Measurements from ENCODE around the gene PDE4D.

- TF ChIP-seq CTCF (IDR thresholded peaks at IDR 0.05) = no peak
- no peak for TF ChIP-seq POLR2A (IDR thresholded peaks at IDR 0.05)
- peak; percentile 91 for TF ChIP-seq POLR2AphosphoS5 (IDR thresholded peaks at IDR 0.05)
- TF ChIP-seq EP300 (IDR thresholded peaks at IDR 0.05) = no peak
These were observed 857.1 kb downstream of the PDE4D start for GRCh38 chr5:59036274-59036961.
